ENCODE results near the gene POR. TPM values are rescaled to one million over a fixed set of nuclear protein-coding genes. Genes with fewer than 3 reads are reported as not detected.

Gene POR
- total and polyA plus RNA-seq, 2 of the 8 experiments (the other 6 are each of a cell fraction or from before 2014, with no cell fraction given) = 98.7 to 144 TPM

GRCh38 chr7:75867390-75867717 is 47.6 kb upstream of the POR start:
- no peak overlapping the region for H2AFZ ChIP-seq (ENCODE audit: low read length)
- H4K20me1 ChIP-seq (replicated peaks in 1 of 2; ENCODE audit: control insufficient read depth in 1 of 2, insufficient read depth in 2 of 2, low read length in 2 of 2) = no peaks in the 10 kb centered on the region
- 0 out of 2 replicates have a peak overlapping the region, but pooled peaks have one; percentile 75 for H2AK5ac ChIP-seq (ENCODE audit: low read depth, low read length)
- H3K56ac ChIP-seq (replicated peaks; ENCODE audit: insufficient read length, low read depth, low read length) = no peak overlapping the region
- ChIA-PET CTCF (ENCODE audit: partially characterized antibody) (interaction anchor here (0.9 to 4.3 kb wide), 16 partner anchors 11 to 220 kb away, joined by 3 to 57 read pairs (median 6); partner anchors contain the start of gene RHBDD2), POLR2A (ENCODE audit: partially characterized antibody) (interaction anchor here (1.6 kb wide), 1 partner anchor 49 kb away, joined by 7 read pairs; no protein-coding TSS in a partner anchor)
- H2BK15ac ChIP-seq (ENCODE audit: low read length) = peak overlapping the region; percentile 29; the same call in 1 of the 2 replicates
- no peak overlapping the region for H3K14ac ChIP-seq (ENCODE audit: insufficient read length)
- H3K4me3 ChIP-seq (ENCODE audit: extremely low read depth in 1 of 4, insufficient read depth in 2 of 4, low read depth in 3 of 4, low read length in 4 of 4) = no peak overlapping the region
- no peak overlapping the region for H3K4ac ChIP-seq (replicated peaks; ENCODE audit: insufficient read length, low read depth, low read length)
- no peak overlapping the region for H2BK120ac ChIP-seq (replicated peaks; ENCODE audit: low read depth, low read length)
- H3K23me2 ChIP-seq (ENCODE audit: low read depth, low read length) = no peaks in the 10 kb centered on the region
- H3K79me2 ChIP-seq (ENCODE audit: control insufficient read depth in 1 of 2, insufficient read depth in 2 of 2, low read length in 2 of 2) = no peaks in the 10 kb centered on the region
- peaks cover 0 to 3% (median 2%) of the 10 kb centered on the region in 4 experiments; a peak in 3 of 7 replicates for H3K4me1 ChIP-seq (replicated peaks in 1 of 4; ENCODE audit: control insufficient read depth in 3 of 4, insufficient read depth in 4 of 4, low read length in 3 of 4)
- WGBS, 2 experiments (ENCODE audit: extremely low coverage in 1 of 2, insufficient coverage in 1 of 2, insufficient read length in 1 of 2, insufficient replicate concordance in 2 of 2, low coverage in 1 of 2, low lambda C conversion rate in 2 of 2, missing lambda C conversion rate in 1 of 2) = 79% methylated on average over 4 of the region's 4 CpGs; no CpG with 5 or more reads in 1 of the 2 experiments
- H4K5ac ChIP-seq (ENCODE audit: insufficient read length, low read depth, low read length) = no peak overlapping the region
- H3K18ac ChIP-seq (ENCODE audit: extremely low read depth, low read length) = no peak overlapping the region
- H3K4me2 ChIP-seq (ENCODE audit: insufficient read depth in 1 of 2, low read depth in 2 of 2, low read length in 2 of 2) = no peak overlapping the region
- no peak overlapping the region for H3K27ac ChIP-seq (ENCODE audit: low read depth, low read length)
- no peak overlapping the region for H2BK20ac ChIP-seq (ENCODE audit: low read length)
- 0 out of 2 replicates have a peak overlapping the region, but pooled peaks have one; percentile 30 for H2BK5ac ChIP-seq (ENCODE audit: low read depth, low read length)
- H3K79me1 ChIP-seq (ENCODE audit: low read depth, low read length) = no peaks in the 10 kb centered on the region
- no peak overlapping the region for H3K9ac ChIP-seq (replicated peaks in 1 of 4; ENCODE audit: extremely low read depth in 1 of 4, low read depth in 3 of 4, low read length in 3 of 4)
- H4K91ac ChIP-seq (replicated peaks; ENCODE audit: insufficient read length, low read length) = no peak overlapping the region
- no peaks in the 10 kb centered on the region for H3K9me3 ChIP-seq (ENCODE audit: insufficient read depth in 2 of 2, low read depth in 1 of 2, low read length in 1 of 2)
- H4K8ac ChIP-seq (ENCODE audit: extremely low read depth, insufficient read depth, low read length) = no peak overlapping the region
- no peak for FAIRE-seq
- no peak overlapping the region for H3K23ac ChIP-seq (ENCODE audit: insufficient read length)
- H3K27me3 ChIP-seq (replicated peaks in 1 of 4; ENCODE audit: control insufficient read depth in 3 of 4, extremely low read depth in 1 of 4, insufficient read depth in 3 of 4, low read length in 3 of 4) = no peaks in the 10 kb centered on the region
- 0 out of 2 replicates have a peak overlapping the region, but pooled peaks have one; percentile 39 for H2BK12ac ChIP-seq (ENCODE audit: low read depth, low read length)
- H3K36me3 ChIP-seq (ENCODE audit: control insufficient read depth in 2 of 4, insufficient read depth in 4 of 4, low read length in 3 of 4) = no peaks in the 10 kb centered on the region
- DNase-seq (ENCODE audit: low read depth in 1 of 2, low spot score in 2 of 2) = no peak
